ENCODE measurements around the gene CCDC50.

- TF ChIP-seq CTCF (IDR thresholded peaks at IDR 0.05; ENCODE audit: poor library complexity) = no peak
- no peak for TF ChIP-seq EZH2 (IDR thresholded peaks at IDR 0.05; ENCODE audit: borderline replicate concordance)
Observed at GRCh38 chr3:191324936-191325335, 4.3 kb upstream of the CCDC50 start.

Data from hepatocyte (in vitro differentiated cells).